Testis (tissue), 2 donors: ENCODE measurements around the gene TUBA3D.
"Not testable (repeated sequence)": the region's sequence is repeated elsewhere in the genome, so short reads cannot be mapped to it uniquely, and the experiment has no call there.

ENCODE experiments used
- POLR2A ChIP-seq: fragments of 450-650 bp; IDR thresholded peaks from one replicate; pipeline ENCODE4 v1.6.1; 2017; ENCODE audit warnings: antibody characterized with exemption, mild to moderate bottlenecking, moderate library complexity
- TF ChIP-seq, protein P1 (sequence below), 3 experiments: fragments of 450-650 bp in 2 of 3; fragments of 200-600 bp in 1 of 3; sonication (generic) in 1 of 3; IDR thresholded peaks; one replicate each; pipeline ENCODE4 v1.5.1; 2016 to 2019; ENCODE audit warnings: antibody characterized with exemption in 3 of 3, mild to moderate bottlenecking in 2 of 3, moderate library complexity in 1 of 3

DNA sequence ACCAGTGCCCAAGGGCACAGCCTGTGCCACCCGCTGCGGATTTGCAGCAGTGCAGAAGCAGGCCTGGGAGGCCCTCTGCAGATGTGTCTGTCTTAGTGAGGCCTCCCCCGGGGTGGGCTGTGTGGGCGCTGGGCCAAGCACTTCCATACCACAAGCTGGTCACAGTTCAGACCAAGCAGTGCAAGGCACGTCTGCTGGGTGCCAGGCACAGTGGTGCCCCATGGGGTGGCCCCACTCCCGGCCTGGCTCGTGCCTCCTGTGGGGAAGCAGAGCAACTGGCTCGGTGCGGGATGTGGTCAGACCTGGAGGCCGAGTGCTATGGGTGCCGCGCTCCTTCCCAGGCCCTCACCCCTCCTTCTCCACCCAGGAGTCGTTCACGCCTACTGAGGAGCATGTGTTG lies 39.3 kb downstream of the TUBA3D start:
- TF ChIP-seq, protein P1, sequence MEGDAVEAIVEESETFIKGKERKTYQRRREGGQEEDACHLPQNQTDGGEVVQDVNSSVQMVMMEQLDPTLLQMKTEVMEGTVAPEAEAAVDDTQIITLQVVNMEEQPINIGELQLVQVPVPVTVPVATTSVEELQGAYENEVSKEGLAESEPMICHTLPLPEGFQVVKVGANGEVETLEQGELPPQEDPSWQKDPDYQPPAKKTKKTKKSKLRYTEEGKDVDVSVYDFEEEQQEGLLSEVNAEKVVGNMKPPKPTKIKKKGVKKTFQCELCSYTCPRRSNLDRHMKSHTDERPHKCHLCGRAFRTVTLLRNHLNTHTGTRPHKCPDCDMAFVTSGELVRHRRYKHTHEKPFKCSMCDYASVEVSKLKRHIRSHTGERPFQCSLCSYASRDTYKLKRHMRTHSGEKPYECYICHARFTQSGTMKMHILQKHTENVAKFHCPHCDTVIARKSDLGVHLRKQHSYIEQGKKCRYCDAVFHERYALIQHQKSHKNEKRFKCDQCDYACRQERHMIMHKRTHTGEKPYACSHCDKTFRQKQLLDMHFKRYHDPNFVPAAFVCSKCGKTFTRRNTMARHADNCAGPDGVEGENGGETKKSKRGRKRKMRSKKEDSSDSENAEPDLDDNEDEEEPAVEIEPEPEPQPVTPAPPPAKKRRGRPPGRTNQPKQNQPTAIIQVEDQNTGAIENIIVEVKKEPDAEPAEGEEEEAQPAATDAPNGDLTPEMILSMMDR (IDR thresholded peaks at IDR 0.05): not testable (repeated sequence)
- TF ChIP-seq POLR2A: not testable (repeated sequence)
